Measurements from ENCODE around the gene TMEM174.
A peak's percentile ranks its signal among the peaks of the same experiment; 100 is the strongest.

TMEM174 gene

DNA sequence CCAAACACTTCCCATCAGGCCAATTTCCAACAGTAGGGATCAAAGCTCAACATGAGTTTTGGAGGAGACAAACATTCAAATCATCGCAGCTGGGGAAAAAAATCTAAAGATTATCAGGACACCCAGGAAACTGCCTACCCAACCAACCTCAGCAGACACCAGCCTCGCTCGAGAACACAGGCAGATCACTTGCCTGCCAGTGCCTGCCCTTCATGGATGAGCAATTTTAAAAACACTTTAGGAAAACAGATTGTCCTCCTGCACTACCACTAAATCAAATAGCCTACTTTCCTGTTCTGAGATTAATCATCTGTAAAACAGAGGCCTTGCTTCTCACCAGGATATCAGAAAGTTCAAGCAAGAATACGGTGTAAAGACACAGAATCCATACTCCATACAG, 14.7 kb upstream of the TMEM174 start:
- no peak for TF ChIP-seq CTCF (conservative IDR thresholded peaks at IDR 0.05; ENCODE audit: control insufficient read depth, insufficient read depth, low read depth, low read length)
- no peak overlapping the region for H3K4me3 ChIP-seq (ENCODE audit: control insufficient read depth, low read depth, low read length)
- DNase-seq (ENCODE audit: low read depth) = no peak

DNA sequence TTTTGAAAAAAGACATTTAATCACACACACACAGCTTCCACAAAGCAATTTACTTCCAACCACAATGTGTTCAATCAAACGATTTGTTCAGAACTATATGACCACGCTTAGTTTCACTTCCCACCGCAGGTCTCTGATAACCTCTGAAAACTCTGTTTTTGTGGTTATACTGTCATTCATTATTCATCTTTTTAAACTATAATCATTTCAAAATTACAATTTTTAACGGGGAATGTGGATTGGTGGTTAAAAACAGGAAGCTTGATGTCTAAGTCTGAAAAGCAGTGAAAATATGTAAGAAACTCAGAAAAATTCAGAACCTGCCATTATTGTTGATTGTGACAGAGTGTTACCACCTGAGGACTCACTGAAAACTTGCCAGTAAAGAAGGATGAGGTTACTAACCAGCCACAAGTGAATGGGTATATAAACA, 12.7 kb upstream of the TMEM174 start:
- no peak for DNase-seq (ENCODE audit: low read depth)
- H3K4me3 ChIP-seq (ENCODE audit: control insufficient read depth, low read depth, low read length) = no peak overlapping the region
- no peak for TF ChIP-seq CTCF (conservative IDR thresholded peaks at IDR 0.05; ENCODE audit: control insufficient read depth, insufficient read depth, low read depth, low read length)

- no peak overlapping the region for H3K4me3 ChIP-seq (ENCODE audit: control insufficient read depth, low read depth, low read length)
- peak; percentile 53 for DNase-seq (ENCODE audit: low read depth)
- peak; percentile 94 for TF ChIP-seq CTCF (conservative IDR thresholded peaks at IDR 0.05; ENCODE audit: control insufficient read depth, insufficient read depth, low read depth, low read length)
Measured at GRCh38 chr5:73170522-73170921, 2.5 kb upstream of the TMEM174 start.

DNA sequence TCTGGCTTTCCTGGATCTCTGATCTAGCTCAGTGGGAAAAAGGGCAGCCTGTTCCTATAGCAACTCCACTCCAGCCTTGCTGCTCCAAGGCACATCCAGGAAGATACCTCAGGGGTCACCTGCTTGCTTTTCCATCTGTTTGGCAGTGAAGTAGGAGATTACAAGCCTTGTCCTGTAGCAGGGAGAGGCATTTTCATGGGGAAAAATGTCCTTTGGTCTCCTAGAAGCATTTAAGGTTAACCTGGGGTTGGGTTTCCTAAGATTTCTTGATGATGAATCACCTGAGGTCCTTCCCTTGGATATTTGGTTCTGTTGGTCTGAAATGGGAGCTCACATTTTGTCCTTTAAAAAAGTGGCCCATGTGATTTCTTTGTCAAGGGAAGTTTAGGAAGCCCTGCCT, 1.5 kb upstream of the TMEM174 start:
- no peak for DNase-seq (ENCODE audit: low read depth)
- no peak for TF ChIP-seq CTCF (conservative IDR thresholded peaks at IDR 0.05; ENCODE audit: control insufficient read depth, insufficient read depth, low read depth, low read length)
- H3K4me3 ChIP-seq (ENCODE audit: control insufficient read depth, low read depth, low read length) = no peak overlapping the region

GRCh38 chr5:73174100-73174815, 1.3 kb downstream of the TMEM174 start:
- TF ChIP-seq CTCF (conservative IDR thresholded peaks at IDR 0.05; ENCODE audit: control insufficient read depth, insufficient read depth, low read depth, low read length) = no peak
- DNase-seq (ENCODE audit: low read depth) = no peak
- H3K4me3 ChIP-seq (ENCODE audit: control insufficient read depth, low read depth, low read length) = no peak overlapping the region

DNA sequence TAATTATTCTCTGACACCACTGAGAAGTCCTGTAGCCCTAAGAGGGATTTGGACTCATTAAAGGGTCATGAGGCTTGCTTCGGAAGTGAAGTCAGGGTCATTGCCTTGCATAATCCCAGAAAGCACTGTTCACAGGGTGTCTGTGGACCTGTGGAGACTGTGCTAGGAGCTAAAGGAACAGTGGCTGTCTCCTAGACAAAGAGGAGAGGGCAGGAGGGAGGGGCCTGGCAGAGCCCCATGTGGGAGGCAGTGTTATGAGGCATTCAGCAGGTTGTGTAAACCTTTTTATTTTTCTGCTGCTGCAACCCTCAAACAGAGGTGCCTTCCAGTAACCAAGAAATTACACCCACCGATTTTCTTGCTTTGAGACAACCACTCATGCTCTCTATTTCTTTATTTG, 3.3 kb downstream of the TMEM174 start:
- TF ChIP-seq CTCF (conservative IDR thresholded peaks at IDR 0.05; ENCODE audit: control insufficient read depth, insufficient read depth, low read depth, low read length) = no peak
- H3K4me3 ChIP-seq (ENCODE audit: control insufficient read depth, low read depth, low read length) = no peak overlapping the region
- DNase-seq (ENCODE audit: low read depth) = no peak

- H3K4me3 ChIP-seq (ENCODE audit: control insufficient read depth, low read depth, low read length) = no peak overlapping the region
- TF ChIP-seq CTCF (conservative IDR thresholded peaks at IDR 0.05; ENCODE audit: control insufficient read depth, insufficient read depth, low read depth, low read length) = no peak
- DNase-seq (ENCODE audit: low read depth) = no peak
Measured at GRCh38 chr5:73178265-73178664, 5.3 kb downstream of the TMEM174 start.
